Stimulated activated effector memory CD8-positive, alpha-beta T cell treated with anti-CD3 and anti-CD28 coated beads, Interleukin-12 subunit alpha, Interleukin-12 subunit beta, amount 100 ng/mL, for 72 hours (primary cell): ENCODE data around the gene KIF2C.
A peak's percentile ranks its signal among the peaks of the same experiment; 100 is the strongest.
"Not testable (repeated sequence)": the region's sequence is repeated elsewhere in the genome, so short reads cannot be mapped to it uniquely, and the experiment has no call there.

Experiments used
- ATAC-seq: fragments of 150-1000 bp; cut with Tn5 transposase; 2 replicates; pipeline ENCODE4 v1.10.0; 2021
- DNase-seq, 2 donors: peaks; one replicate each; pipeline ENCODE4 v3.0.0; 2021 to 2022; ENCODE audit warnings: low spot score in 2 of 2
- H3K27ac Mint-ChIP-seq: one replicate; pipeline ENCODE4 v1.8.0; 2022; ENCODE audit warnings: mild to moderate bottlenecking, mixed read lengths
- H3K36me3 Mint-ChIP-seq: one replicate; pipeline ENCODE4 v1.8.0; 2022; ENCODE audit warnings: mild to moderate bottlenecking, mixed read lengths
- H3K4me1 Mint-ChIP-seq: one replicate; pipeline ENCODE4 v1.8.0; 2022; ENCODE audit warnings: mixed read lengths
- H3K4me3 Mint-ChIP-seq: one replicate; pipeline ENCODE4 v1.8.0; 2022; ENCODE audit warnings: mild to moderate bottlenecking, mixed read lengths
- H3K9me3 Mint-ChIP-seq: one replicate; pipeline ENCODE4 v1.8.0; 2022; ENCODE audit warnings: mixed read lengths

Gene KIF2C

DNA sequence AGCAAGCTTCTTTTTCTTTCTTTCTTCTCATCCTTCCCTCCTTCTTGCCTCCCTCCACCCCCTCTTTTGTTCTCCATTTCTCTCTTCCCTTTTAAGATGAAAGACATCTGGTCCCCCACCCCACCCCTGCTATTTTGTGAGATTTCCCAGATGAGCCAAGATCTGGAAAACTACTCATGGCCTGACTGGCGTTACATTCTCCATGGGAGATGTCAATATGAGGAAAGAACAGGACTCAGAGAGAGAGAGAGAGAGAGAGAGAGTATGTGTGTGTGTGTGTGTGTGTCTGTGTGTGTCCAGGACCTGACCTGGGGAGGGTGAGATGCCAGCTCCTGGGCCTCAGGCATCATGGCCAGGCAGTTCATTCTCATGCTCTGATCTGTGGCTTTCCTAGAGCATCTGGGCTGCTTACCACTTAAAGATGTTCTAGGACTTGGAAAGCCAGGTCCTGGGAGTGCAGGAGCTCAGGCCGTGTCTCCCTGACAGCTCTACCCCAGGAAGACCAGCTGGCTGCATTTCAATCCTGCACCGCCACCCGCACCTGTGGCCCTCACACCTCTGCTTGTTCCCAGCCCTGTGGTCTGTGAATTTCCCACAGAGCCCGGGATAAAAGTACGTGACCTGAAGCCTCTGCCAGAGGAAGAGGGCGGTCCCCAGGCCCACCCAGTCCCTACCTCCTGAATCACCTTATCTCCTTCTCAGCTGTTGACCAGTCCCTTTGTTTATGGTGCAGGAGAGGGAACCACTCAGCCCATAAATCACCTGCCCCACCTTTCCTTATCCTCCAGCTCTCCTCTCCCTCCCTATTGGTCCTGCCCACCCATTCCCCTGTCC, 51.5 kb downstream of the KIF2C start:
- Mint-ChIP-seq H3K27ac (peak overlapping the region; percentile 76), H3K4me1 (peaks cover 7% of the 10 kb centered on the region)

DNA sequence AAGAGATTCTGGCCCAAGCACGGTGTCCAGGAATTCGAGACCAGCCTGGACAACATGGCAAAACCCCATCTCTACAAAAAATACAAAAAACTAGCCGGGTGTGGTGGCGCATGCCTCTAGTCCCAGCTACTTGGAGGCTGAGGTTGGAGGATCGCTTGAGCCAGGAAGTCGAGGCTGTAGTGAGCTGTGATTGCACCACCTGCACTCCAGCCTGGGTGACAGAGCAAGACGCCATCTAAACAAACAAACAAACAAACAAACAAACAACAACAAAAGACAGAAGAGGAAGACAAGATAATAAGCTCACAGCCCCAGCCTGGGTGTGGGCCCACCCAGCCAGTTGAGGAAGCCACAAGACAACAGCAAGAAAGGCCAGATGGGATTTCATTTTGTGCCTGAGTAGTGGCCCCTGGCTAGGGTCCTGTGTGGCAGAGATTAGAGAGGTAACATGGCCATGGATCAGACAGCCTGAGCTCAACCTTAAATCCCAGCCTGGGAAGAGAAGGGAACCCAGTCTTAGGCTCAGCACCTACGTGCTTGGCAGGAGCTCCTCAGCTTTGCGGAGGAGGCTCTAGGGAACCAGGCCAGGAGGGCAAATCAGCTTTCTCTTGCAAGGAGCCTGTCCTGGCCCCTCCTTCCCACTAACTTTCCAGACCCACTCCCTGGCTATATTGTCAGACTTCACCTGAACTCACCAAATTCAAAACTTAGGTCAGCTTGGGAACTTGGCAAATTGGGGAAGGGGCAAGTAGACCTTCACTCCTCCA, 53.3 kb downstream of the KIF2C start:
- Mint-ChIP-seq H3K27ac (no peak overlapping the region), H3K4me3 (no peak overlapping the region), H3K4me1 (no peaks in the 10 kb centered on the region), H3K9me3 (no peaks in the 10 kb centered on the region), H3K36me3 (no peaks in the 10 kb centered on the region)
- ATAC-seq (no peak), DNase-seq (no peak)

More for the DNA sequence above, 51.5 kb downstream of the KIF2C start:
- H3K36me3 Mint-ChIP-seq, result no peaks in the 10 kb centered on the region
- no peak for ATAC-seq
- no peak overlapping the region for H3K4me3 Mint-ChIP-seq
- no peak for DNase-seq
- H3K9me3 Mint-ChIP-seq, result no peaks in the 10 kb centered on the region

DNA sequence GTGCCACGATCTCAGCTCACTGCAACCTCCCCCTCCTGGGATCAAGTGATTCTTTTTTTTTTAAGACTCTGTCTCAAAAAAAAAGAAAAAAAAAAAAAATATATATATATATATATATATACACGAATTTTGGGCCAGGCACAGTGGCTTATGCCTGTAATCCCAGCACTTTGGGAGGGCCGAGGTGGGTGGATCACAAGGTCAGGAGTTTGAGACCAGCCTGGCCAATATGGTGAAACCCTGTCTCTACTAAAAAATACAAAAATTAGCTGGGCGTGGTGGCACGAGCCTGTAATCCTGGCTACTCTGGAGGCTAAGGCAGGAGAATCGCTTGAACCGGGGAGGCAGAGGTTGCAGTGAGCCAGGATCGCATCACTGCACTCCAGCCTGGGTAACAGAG, 58.2 kb downstream of the KIF2C start:
- peak overlapping the region; percentile 83 for H3K27ac Mint-ChIP-seq
- not testable (repeated sequence) for DNase-seq, H3K4me3 Mint-ChIP-seq, H3K9me3 Mint-ChIP-seq, ATAC-seq
- H3K36me3 Mint-ChIP-seq, result peaks cover 31% of the 10 kb centered on the region
- H3K4me1 Mint-ChIP-seq, result peaks cover 20% of the 10 kb centered on the region

DNA sequence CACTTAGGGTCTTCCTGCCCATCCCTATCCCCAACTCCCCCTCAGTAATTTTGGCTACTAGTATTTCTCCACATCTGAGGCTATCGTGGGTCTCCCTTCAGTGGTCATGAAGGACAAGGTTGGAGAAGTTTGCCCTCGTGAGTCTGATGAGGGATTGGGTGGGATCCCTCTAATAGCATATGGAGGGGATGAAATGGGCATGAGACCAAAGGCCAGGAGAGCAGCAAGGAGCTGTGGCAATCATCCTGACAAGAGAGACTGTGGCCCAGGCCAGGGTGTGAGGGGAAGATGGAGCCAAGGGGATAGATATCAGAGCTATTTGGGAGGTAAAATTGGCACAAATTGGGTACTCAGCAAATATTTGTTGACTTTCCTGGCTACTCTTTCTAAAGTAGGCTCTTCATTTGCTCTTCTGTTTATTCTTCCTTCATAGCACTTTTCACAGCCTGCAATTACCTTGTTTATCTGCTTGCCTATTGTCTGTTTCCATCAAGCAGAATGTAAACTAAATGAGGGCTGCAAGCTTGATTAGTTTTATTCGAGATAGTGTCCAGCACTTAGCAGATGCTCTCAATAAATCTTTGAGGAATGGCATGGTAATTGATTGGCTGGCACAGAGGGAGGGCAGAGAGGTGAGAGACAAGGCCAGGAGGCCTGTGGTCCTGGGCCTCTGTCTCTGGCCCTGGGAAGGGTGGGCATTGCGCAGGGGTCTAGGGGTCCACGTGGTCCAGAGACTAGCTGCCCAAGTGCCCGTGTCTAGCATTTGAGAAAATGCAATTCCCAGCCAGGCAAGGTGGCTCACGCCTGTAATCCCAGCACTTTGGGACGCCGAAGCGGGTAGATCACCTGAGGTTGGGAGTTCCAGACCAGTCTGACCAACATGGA, 59.1 kb downstream of the KIF2C start:
- no peak for DNase-seq
- peak overlapping the region; percentile 77 for H3K4me3 Mint-ChIP-seq
- peak overlapping the region; percentile 83 for H3K27ac Mint-ChIP-seq
- ATAC-seq, result no peak
- no peaks in the 10 kb centered on the region for H3K9me3 Mint-ChIP-seq
- H3K4me1 Mint-ChIP-seq, result peaks cover 28% of the 10 kb centered on the region
- peaks cover 39% of the 10 kb centered on the region for H3K36me3 Mint-ChIP-seq

DNA sequence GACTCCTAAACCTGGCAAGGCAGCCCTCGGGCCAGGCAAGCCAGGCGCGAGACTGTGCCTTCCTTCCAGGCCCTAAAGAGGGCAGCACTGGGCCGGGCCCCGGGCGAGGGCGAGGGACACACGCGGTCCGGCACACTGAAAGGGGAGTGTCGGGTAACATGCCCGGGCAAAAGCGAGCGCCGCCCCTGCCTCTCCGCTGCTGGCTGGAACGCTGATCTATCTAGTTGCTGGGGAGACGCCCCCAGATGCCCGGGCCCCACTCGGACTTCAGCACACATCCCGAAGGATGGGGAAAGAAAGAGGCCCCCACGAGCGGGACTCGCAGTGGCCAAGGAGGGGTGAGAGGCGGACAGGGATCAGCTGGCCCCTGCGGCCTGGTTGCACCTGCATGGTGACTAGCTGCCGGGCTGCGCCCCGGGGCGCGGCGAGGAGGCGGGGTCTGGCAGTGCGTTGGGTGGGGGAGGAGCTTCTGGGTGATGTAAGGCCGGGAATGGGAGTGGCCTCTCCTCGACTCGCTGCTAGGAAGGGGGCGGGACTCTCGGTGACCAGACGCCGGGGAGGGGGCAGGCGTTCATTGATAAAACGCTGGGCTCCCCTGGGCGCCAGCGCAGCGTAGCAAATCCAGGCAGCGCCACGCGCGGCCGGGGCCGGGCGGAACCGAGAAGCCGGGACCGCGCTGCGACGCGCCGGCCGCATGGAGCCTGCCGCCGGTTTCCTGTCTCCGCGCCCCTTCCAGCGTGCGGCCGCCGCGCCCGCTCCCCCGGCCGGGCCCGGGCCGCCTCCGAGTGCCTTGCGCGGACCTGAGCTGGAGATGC, 60.3 kb downstream of the KIF2C start, which contains the start of gene PLK3:
Gene PLK3, plus strand, starts transcription at position 608 of the 815 bp plus-strand sequence. Its CDS starts 87 bp downstream, at position 695.
- no peaks in the 10 kb centered on the region for H3K9me3 Mint-ChIP-seq
- H3K36me3 Mint-ChIP-seq, result peaks cover 52% of the 10 kb centered on the region
- H3K4me3 Mint-ChIP-seq, result peak within 1 kb of the TSS; percentile 77
- peaks cover 38% of the 10 kb centered on the region for H3K4me1 Mint-ChIP-seq
- peak within 1 kb of the TSS; percentile 83 for H3K27ac Mint-ChIP-seq
- ATAC-seq (peak; percentile 88), DNase-seq (peak; percentile 92 to 99)

DNA sequence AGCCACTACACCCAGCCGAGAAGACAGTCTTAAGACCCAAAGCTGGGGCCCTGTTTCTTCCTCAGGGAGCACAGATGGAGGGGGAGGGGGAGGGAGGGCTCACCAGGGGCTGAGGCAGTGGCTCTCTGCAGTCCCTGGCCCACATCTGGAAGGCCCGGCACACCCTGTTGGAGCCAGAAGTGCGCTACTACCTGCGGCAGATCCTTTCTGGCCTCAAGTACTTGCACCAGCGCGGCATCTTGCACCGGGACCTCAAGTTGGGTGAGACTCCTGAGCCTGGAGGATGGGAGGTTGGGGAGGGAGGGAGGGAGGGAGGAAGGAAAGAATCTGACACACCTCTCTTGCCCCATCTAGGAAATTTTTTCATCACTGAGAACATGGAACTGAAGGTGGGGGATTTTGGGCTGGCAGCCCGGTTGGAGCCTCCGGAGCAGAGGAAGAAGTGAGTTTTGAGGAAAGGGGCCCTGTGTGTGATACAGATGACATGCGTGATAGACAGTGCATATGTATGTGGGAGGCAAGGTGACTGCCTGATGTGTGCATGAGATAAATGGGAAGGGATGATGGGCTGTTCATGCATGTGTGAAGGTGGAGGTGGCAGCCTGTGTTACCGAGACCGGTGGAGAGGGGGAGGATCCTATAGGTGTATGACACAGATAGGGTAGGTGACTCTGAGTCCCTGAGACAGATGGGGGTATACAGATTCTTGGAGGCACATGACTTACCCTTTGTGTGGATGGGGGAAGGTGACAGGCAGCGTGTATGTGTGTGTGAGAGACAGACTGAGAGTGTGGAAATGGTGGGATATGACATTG, 62.1 kb downstream of the KIF2C start:
- H3K4me3 Mint-ChIP-seq, result peak overlapping the region; percentile 77
- no peak for DNase-seq
- H3K4me1 Mint-ChIP-seq, result peaks cover 48% of the 10 kb centered on the region
- H3K27ac Mint-ChIP-seq, result peak overlapping the region; percentile 83
- H3K9me3 Mint-ChIP-seq, result no peaks in the 10 kb centered on the region
- peak; percentile 1 for ATAC-seq
- H3K36me3 Mint-ChIP-seq, result peaks cover 67% of the 10 kb centered on the region

DNA sequence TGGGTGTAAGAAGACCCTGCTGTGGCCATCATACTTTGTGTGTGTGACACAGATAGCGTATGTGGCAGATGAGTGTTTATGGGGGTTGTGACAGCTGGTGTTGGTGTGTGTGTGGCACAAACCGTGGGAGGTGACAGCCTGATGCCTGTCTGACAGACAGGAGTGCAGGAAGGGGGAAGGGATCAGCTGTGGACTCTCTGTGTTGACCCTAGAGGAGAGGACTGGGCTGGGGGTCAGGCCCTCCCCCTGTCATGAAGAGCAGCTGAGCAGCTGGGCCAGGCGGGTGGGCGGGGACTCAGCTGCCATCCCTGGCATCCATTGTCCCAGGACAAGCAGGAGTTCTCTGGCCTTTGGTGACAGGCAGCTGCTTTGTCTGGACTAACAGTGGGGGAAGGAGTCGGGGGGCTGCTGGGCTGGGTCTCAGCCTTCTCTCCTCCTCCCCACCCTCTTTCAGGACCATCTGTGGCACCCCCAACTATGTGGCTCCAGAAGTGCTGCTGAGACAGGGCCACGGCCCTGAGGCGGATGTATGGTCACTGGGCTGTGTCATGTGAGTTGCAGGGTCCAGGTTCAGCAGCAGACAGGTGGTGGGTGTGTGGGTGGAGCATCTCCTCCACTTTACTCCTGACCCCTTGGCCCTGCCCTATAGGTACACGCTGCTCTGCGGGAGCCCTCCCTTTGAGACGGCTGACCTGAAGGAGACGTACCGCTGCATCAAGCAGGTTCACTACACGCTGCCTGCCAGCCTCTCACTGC, 62.8 kb downstream of the KIF2C start:
- no peaks in the 10 kb centered on the region for H3K9me3 Mint-ChIP-seq
- H3K4me3 Mint-ChIP-seq, result peak overlapping the region; percentile 77
- DNase-seq (no peak), ATAC-seq (no peak)
- peak overlapping the region; percentile 83 for H3K27ac Mint-ChIP-seq
- H3K4me1 Mint-ChIP-seq, result peaks cover 56% of the 10 kb centered on the region
- H3K36me3 Mint-ChIP-seq, result peaks cover 75% of the 10 kb centered on the region

DNA sequence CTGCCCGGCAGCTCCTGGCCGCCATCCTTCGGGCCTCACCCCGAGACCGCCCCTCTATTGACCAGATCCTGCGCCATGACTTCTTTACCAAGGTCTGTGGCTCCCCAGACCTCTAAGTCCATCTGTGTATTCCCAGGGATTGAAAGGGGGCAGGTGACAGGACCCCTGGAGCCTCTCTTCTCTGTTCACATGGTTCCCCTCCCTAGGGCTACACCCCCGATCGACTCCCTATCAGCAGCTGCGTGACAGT, 63.4 kb downstream of the KIF2C start:
- Mint-ChIP-seq H3K9me3 (no peaks in the 10 kb centered on the region), H3K27ac (peak overlapping the region; percentile 83), H3K36me3 (peaks cover 80% of the 10 kb centered on the region), H3K4me1 (peaks cover 61% of the 10 kb centered on the region), H3K4me3 (peak overlapping the region; percentile 77)
- DNase-seq (no peak), ATAC-seq (no peak)

DNA sequence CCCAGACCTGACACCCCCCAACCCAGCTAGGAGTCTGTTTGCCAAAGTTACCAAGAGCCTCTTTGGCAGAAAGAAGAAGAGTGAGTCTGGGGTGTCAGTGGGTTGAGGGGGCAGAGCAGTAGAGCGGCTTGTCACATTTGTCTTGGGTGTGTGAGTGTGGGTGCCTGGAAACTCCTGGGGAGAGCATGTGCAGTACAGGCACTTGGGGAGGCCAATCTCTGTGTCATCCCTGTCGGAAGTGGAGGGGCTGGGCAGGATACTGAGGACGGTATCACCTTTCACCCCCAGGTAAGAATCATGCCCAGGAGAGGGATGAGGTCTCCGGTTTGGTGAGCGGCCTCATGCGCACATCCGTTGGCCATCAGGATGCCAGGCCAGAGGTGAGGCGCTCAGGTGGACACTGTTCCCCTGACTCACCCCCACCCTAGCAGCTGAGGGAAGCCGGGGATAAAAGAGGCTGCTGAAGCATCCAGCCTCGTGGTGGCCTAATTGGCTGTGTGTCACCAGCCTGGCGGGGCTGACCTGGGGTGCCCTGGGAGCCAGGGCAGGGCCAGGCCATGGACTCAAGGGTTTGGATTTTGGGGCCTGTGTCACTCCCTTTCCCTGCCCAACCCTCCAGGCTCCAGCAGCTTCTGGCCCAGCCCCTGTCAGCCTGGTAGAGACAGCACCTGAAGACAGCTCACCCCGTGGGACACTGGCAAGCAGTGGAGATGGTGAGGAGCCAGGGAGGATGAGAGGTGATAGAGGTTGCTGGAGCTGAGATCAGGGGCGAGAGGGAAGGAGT, 63.9 kb downstream of the KIF2C start:
- no peak for ATAC-seq
- peaks cover 66% of the 10 kb centered on the region for H3K4me1 Mint-ChIP-seq
- H3K4me3 Mint-ChIP-seq, result peak overlapping the region; percentile 77
- no peak for DNase-seq
- H3K27ac Mint-ChIP-seq, result peak overlapping the region; percentile 83
- peaks cover 85% of the 10 kb centered on the region for H3K36me3 Mint-ChIP-seq
- H3K9me3 Mint-ChIP-seq, result no peaks in the 10 kb centered on the region

DNA sequence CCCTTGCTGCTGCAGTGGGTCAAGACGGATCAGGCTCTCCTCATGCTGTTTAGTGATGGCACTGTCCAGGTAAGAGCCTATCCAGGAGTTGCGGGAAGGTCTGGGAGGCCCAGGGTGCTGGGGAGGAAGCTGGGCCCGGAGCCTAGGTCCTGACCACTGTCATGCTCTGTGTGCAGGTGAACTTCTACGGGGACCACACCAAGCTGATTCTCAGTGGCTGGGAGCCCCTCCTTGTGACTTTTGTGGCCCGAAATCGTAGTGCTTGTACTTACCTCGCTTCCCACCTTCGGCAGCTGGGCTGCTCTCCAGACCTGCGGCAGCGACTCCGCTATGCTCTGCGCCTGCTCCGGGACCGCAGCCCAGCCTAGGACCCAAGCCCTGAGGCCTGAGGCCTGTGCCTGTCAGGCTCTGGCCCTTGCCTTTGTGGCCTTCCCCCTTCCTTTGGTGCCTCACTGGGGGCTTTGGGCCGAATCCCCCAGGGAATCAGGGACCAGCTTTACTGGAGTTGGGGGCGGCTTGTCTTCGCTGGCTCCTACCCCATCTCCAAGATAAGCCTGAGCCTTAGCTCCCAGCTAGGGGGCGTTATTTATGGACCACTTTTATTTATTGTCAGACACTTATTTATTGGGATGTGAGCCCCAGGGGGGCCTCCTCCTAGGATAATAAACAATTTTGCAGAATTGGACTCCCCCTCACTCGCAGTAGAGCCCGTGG, 65.8 kb downstream of the KIF2C start:
- peak overlapping the region; percentile 83 for H3K27ac Mint-ChIP-seq
- peaks cover 93% of the 10 kb centered on the region for H3K36me3 Mint-ChIP-seq
- no peak for ATAC-seq
- H3K4me3 Mint-ChIP-seq, result peak overlapping the region; percentile 77
- no peaks in the 10 kb centered on the region for H3K9me3 Mint-ChIP-seq
- peaks cover 79% of the 10 kb centered on the region for H3K4me1 Mint-ChIP-seq
- DNase-seq, result no peak

DNA sequence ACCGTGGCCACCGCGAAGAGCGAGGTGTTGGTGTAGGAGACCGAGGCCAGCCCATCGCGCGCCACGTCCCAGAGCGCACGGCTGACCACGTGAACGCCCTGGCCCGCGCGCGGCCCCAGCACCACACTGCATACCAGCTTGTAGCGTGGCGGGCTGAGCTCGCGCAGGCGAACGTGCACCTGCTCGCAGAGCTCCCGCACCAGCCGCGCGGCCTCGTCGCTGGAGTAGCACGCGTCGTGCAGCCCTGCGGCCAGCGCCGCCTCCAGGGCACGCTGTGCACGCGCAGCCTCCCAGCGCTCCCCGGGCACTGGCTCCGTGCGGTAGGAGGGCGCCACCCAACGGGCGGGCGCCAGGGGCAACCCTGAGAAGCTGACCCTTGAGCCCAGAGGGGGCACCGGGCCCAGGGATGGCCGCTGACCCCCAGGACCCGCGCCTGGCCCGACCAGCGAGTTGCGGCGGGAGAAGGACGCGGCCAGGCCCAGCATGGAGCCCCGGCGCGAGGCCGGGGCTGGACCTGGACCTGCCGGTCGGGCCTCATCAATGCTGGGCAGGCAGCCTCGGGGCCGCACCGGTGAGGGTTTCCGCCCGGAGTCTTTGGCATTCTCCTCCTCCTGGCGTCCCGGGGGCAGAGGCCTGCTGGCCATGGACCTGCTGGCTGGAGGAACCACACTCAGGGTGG, 66.5 kb downstream of the KIF2C start:
- H3K9me3 Mint-ChIP-seq, result no peaks in the 10 kb centered on the region
- ATAC-seq (no peak), DNase-seq (no peak)
- H3K36me3 Mint-ChIP-seq, result peaks cover 91% of the 10 kb centered on the region
- peak overlapping the region; percentile 100 for H3K27ac Mint-ChIP-seq
- peak overlapping the region; percentile 89 for H3K4me3 Mint-ChIP-seq
- H3K4me1 Mint-ChIP-seq, result peaks cover 86% of the 10 kb centered on the region
